H9 (cell line): ENCODE data around the gene CRYGC. TPM values are rescaled to one million over a fixed set of nuclear protein-coding genes. Genes with fewer than 3 reads are reported as not detected.
A peak's percentile ranks its signal among the peaks of the same experiment; 100 is the strongest.

Source experiments
- DNase-seq: peaks from one replicate; pipeline ENCODE4 v3.0.0-alpha.2; 2017
- H2AFZ ChIP-seq: one replicate; pipeline ENCODE4 v1.6.1; 2013; ENCODE audit warnings: mild to moderate bottlenecking, low read length, control low read depth, moderate library complexity
- H2AK5ac ChIP-seq: 2 replicates; pipeline ENCODE4 v1.6.1; 2013; ENCODE audit warnings: low read length, control low read depth, mixed read lengths; ENCODE audit not compliant: insufficient read length
- H2BK120ac ChIP-seq: one replicate; pipeline ENCODE4 v1.6.1; 2013; ENCODE audit warnings: low read depth, mild to moderate bottlenecking, low read length, control low read depth, inconsistent platforms; ENCODE audit not compliant: poor library complexity, severe bottlenecking
- H2BK12ac ChIP-seq: 2 replicates; pipeline ENCODE4 v1.6.1; 2013; ENCODE audit warnings: low read length, control low read depth, mixed read lengths, low read depth; ENCODE audit not compliant: insufficient read length
- H2BK15ac ChIP-seq: 2 replicates; pipeline ENCODE4 v1.6.1; 2013; ENCODE audit warnings: low read depth, low read length, control low read depth
- H2BK20ac ChIP-seq: one replicate; pipeline ENCODE4 v1.6.1; 2013; ENCODE audit warnings: low read depth, mild to moderate bottlenecking, low read length, control low read depth, inconsistent platforms; ENCODE audit not compliant: poor library complexity, severe bottlenecking
- H2BK5ac ChIP-seq: 2 replicates; pipeline ENCODE4 v1.6.1; 2013; ENCODE audit warnings: low read length, control low read depth, mixed read lengths; ENCODE audit not compliant: insufficient read length
- H3K14ac ChIP-seq: 2 replicates; pipeline ENCODE4 v1.6.1; 2013; ENCODE audit warnings: low read length, control low read depth; ENCODE audit not compliant: insufficient read depth
- H3K18ac ChIP-seq: 2 replicates; pipeline ENCODE4 v1.6.1; 2013; ENCODE audit warnings: low read depth, mild to moderate bottlenecking, mixed read lengths, low read length, control low read depth; ENCODE audit not compliant: insufficient read length
- H3K23ac ChIP-seq: 2 replicates; pipeline ENCODE4 v1.6.1; 2013; ENCODE audit warnings: low read length, control low read depth, mixed read lengths, low read depth; ENCODE audit not compliant: insufficient read length
- H3K23me2 ChIP-seq: 2 replicates; pipeline ENCODE4 v1.6.1; 2013; ENCODE audit warnings: low read depth, mild to moderate bottlenecking, mixed read lengths, low read length, control low read depth; ENCODE audit not compliant: insufficient read length, poor library complexity, severe bottlenecking
- H3K27ac ChIP-seq: 2 replicates; pipeline ENCODE4 v1.5.1; 2013; ENCODE audit warnings: low read length, control low read depth, mixed read lengths, low read depth; ENCODE audit not compliant: insufficient read length
- H3K27me3 ChIP-seq: 2 replicates; pipeline ENCODE4 v1.6.1; 2013; ENCODE audit warnings: low read length, control low read depth, inconsistent platforms; ENCODE audit not compliant: insufficient read depth
- H3K4ac ChIP-seq: 2 replicates; pipeline ENCODE4 v1.6.1; 2013; ENCODE audit warnings: low read depth, mild to moderate bottlenecking, control low read depth, inconsistent platforms, low read length, moderate library complexity
- H3K4me1 ChIP-seq: 2 replicates; pipeline ENCODE4 v1.6.1; 2013; ENCODE audit warnings: low read length, control low read depth, inconsistent platforms; ENCODE audit not compliant: insufficient read depth
- H3K4me2 ChIP-seq: 2 replicates; pipeline ENCODE4 v1.6.1; 2013; ENCODE audit warnings: low read length, control low read depth, mixed read lengths; ENCODE audit not compliant: insufficient read length, insufficient read depth
- H3K56ac ChIP-seq: 2 replicates; pipeline ENCODE4 v1.6.1; 2013; ENCODE audit warnings: low read depth, mild to moderate bottlenecking, mixed read lengths, low read length, control low read depth; ENCODE audit not compliant: insufficient read length
- H3K79me1 ChIP-seq: 2 replicates; pipeline ENCODE4 v1.6.1; 2013; ENCODE audit warnings: low read depth, mild to moderate bottlenecking, moderate library complexity, low read length, control low read depth, inconsistent platforms; ENCODE audit not compliant: insufficient read depth, poor library complexity, severe bottlenecking
- H3K79me2 ChIP-seq: 2 replicates; pipeline ENCODE4 v1.6.1; 2013; ENCODE audit warnings: low read length, control low read depth, inconsistent platforms; ENCODE audit not compliant: insufficient read depth
- H3K9ac ChIP-seq: 2 replicates; pipeline ENCODE4 v1.6.1; 2013; ENCODE audit warnings: low read length, control low read depth, mixed read lengths; ENCODE audit not compliant: insufficient read length; ENCODE audit errors: extremely low read depth
- H3K9me3 ChIP-seq: one replicate; pipeline ENCODE4 v1.6.1; 2013; ENCODE audit warnings: low read depth, low read length, inconsistent platforms; ENCODE audit not compliant: control insufficient read depth
- H3T11ph ChIP-seq: one replicate; pipeline ENCODE4 v1.6.1; 2013; ENCODE audit warnings: mild to moderate bottlenecking, low read length, control low read depth, inconsistent platforms
- H4K20me1 ChIP-seq: one replicate; pipeline ENCODE4 v1.6.1; 2013; ENCODE audit not compliant: control insufficient read depth, insufficient read length, insufficient read depth
- H4K5ac ChIP-seq: 2 replicates; pipeline ENCODE4 v1.6.1; 2013; ENCODE audit warnings: low read depth, mild to moderate bottlenecking, mixed read lengths, low read length, control low read depth; ENCODE audit not compliant: insufficient read length
- H4K8ac ChIP-seq: replicated peaks from 2 replicates; pipeline ENCODE4 v1.6.1; 2013; ENCODE audit warnings: low read length, control low read depth, mixed read lengths, low read depth; ENCODE audit not compliant: insufficient read length
- H4K91ac ChIP-seq: 2 replicates; pipeline ENCODE4 v1.6.1; 2013; ENCODE audit warnings: low read depth, mild to moderate bottlenecking, moderate library complexity, mixed read lengths, low read length, control low read depth; ENCODE audit not compliant: insufficient read length
- H3K27ac Mint-ChIP-seq, 3 experiments: 2 replicates in 2 of 3; 3 replicates in 1 of 3; pipeline ENCODE4 v1.8.0; 2020 to 2021; ENCODE audit warnings: mixed read lengths in 3 of 3, mild to moderate bottlenecking in 1 of 3, moderate library complexity in 1 of 3
- H3K27me3 Mint-ChIP-seq: 2 replicates; pipeline ENCODE4 v1.8.0; 2021; ENCODE audit warnings: low read depth, mild to moderate bottlenecking, moderate library complexity, mixed read lengths
- H3K36me3 Mint-ChIP-seq, 3 experiments: 2 replicates in 2 of 3; 3 replicates in 1 of 3; pipeline ENCODE4 v1.8.0; 2020 to 2021; ENCODE audit warnings: low read depth in 3 of 3, mixed read lengths in 3 of 3; ENCODE audit not compliant: insufficient read depth in 1 of 3
- H3K4me1 Mint-ChIP-seq, 2 experiments: 2 replicates each; pipeline ENCODE4 v1.8.0; 2020; ENCODE audit warnings: mixed read lengths in 2 of 2
- H3K4me3 Mint-ChIP-seq, 2 experiments: 2 replicates in 1 of 2; 3 replicates in 1 of 2; pipeline ENCODE4 v1.8.0; 2020 to 2021; ENCODE audit warnings: mild to moderate bottlenecking in 2 of 2, mixed read lengths in 2 of 2, moderate library complexity in 1 of 2
- H3K9me3 Mint-ChIP-seq, 2 experiments: 2 replicates in 1 of 2; 3 replicates in 1 of 2; pipeline ENCODE4 v1.8.0; 2020; ENCODE audit warnings: mild to moderate bottlenecking in 2 of 2, mixed read lengths in 2 of 2, moderate library complexity in 1 of 2
- WGBS: extraction: QIAGEN DNeasy Blood & Tissue Kit; methylation state at CpG from one replicate; pipeline ENCODE4 v1.1.7; 2013; ENCODE audit warnings: missing lambda C conversion rate, low lambda C conversion rate, mixed read lengths; ENCODE audit not compliant: insufficient read length; ENCODE audit errors: extremely low coverage; 5-methylcytosine and 5-hydroxymethylcytosine counted together
- total RNA-seq: library from RNA; stranded (reverse); gene quantifications from 2 replicates; pipeline ENCODE4 v1.2.1, GENCODE V29; 2021
- TF ChIP-seq, protein P1 (sequence below): fragments of 200-600 bp; sonication (generic); conservative IDR thresholded peaks from 3 replicates; pipeline ENCODE4 v1.8.0; 2021; ENCODE audit warnings: antibody characterized with exemption, mild to moderate bottlenecking

CRYGC gene
- total RNA-seq, 1 experiment from 2014 or later: not detected

DNA sequence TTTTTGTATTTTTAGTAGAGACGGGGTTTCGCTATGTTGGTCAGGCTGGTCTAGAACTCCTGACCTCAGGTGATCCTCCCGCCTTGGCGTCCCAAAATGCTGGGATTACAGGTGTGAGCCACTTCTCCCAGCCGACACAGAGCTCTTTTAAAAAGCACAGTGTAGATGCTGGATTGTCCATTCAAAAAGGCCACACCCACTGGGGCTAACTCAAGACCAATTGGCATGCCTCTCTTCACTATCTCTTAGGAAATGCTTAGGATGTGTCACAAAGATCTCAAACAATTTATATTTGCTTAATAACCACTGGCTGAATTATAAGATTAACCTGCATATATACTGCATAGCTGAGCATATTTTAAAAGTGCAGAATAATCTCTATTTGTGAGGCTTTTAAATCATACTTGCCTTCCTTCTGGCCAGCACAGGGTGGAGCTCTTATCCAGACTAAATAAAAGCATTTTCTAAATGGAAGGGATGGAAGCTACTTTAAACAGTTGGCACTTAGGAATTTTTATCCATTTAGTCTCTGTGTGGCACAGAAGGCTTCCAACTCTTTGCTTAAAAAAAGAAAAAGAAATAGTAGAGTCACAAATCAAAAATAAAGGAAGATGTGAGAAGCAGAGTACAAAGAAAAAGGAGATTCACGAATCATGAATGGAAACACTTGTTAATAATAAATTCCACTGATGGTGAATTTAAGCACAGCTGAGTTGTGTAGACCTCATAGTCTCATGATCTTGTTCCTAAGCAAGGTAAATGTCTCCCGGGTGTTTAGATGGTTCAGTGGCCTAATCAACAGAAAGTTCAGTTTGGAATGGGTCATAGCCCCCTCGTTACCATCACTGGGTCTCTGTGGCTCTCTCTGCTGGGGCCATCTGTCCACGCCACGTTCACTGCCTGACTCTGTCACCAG, 27.7 kb downstream of the CRYGC start:
- Histone ChIP-seq H2BK120ac (no peak overlapping the region), H4K8ac (no peak overlapping the region), H3K9ac (no peak overlapping the region), H4K91ac (no peak overlapping the region), H3K9me3 (no peaks in the 10 kb centered on the region), H3K23me2 (no peaks in the 10 kb centered on the region), H3K56ac (no peak overlapping the region), H2BK12ac (no peak overlapping the region), H3T11ph (no peak overlapping the region), H3K23ac (no peak overlapping the region), H2BK20ac (no peak overlapping the region), H2AFZ (no peak overlapping the region), H3K79me1 (no peaks in the 10 kb centered on the region), H3K4ac (no peak overlapping the region), H3K14ac (no peak overlapping the region), H3K79me2 (no peaks in the 10 kb centered on the region), H2BK5ac (no peak overlapping the region), H3K18ac (no peak overlapping the region), H2BK15ac (no peak overlapping the region), H3K4me1 (no peaks in the 10 kb centered on the region; the same call in 1 of the 2 replicates), H3K4me2 (no peak overlapping the region), H3K27me3 (no peaks in the 10 kb centered on the region), H2AK5ac (no peak overlapping the region), H4K20me1 (no peaks in the 10 kb centered on the region), H3K27ac (no peak overlapping the region), H4K5ac (no peak overlapping the region)
- Mint-ChIP-seq H3K27ac (0 out of 7 replicates have a peak overlapping the region, but pooled peaks of 1 of the 3 experiments have one; percentile 3), H3K36me3 (peaks cover 0 to 4% (median 0%) of the 10 kb centered on the region in 3 experiments; a peak in 3 of 7 replicates), H3K9me3 (peaks cover 3 to 6% of the 10 kb centered on the region in 2 experiments; a peak in 3 of 5 replicates), H3K27me3 (no peaks in the 10 kb centered on the region), H3K4me1 (peaks cover 22 to 26% of the 10 kb centered on the region in 2 experiments), H3K4me3 (no peak overlapping the region)
- TF ChIP-seq, protein P1, sequence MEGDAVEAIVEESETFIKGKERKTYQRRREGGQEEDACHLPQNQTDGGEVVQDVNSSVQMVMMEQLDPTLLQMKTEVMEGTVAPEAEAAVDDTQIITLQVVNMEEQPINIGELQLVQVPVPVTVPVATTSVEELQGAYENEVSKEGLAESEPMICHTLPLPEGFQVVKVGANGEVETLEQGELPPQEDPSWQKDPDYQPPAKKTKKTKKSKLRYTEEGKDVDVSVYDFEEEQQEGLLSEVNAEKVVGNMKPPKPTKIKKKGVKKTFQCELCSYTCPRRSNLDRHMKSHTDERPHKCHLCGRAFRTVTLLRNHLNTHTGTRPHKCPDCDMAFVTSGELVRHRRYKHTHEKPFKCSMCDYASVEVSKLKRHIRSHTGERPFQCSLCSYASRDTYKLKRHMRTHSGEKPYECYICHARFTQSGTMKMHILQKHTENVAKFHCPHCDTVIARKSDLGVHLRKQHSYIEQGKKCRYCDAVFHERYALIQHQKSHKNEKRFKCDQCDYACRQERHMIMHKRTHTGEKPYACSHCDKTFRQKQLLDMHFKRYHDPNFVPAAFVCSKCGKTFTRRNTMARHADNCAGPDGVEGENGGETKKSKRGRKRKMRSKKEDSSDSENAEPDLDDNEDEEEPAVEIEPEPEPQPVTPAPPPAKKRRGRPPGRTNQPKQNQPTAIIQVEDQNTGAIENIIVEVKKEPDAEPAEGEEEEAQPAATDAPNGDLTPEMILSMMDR: peak; percentile 73
- no peak for DNase-seq
- WGBS: no CpG with 5 or more reads among the region's 10 CpGs
